HG02885 (cell line): ENCODE data around the gene TTC22.

Source experiments
- ATAC-seq: cut with Tn5 transposase; IDR thresholded peaks from one replicate; pipeline ENCODE4 v1.9.1; 2021; ENCODE audit warnings: mild to moderate bottlenecking; ENCODE audit not compliant: unreplicated experiment, poor library complexity

The TTC22 gene

GRCh38 chr1:54835131-54835898, 34.2 kb upstream of the TTC22 start:
- no peak for ATAC-seq

GRCh38 chr1:54834007-54834541, 33.0 kb upstream of the TTC22 start:
- ATAC-seq: no peak

- no peak for ATAC-seq
These were observed 32.0 kb upstream of the TTC22 start for GRCh38 chr1:54833121-54833520.

GRCh38 chr1:54826226-54826816, 25.2 kb upstream of the TTC22 start:
- ATAC-seq: no peak

- ATAC-seq: no peak
These were observed 24.6 kb upstream of the TTC22 start for GRCh38 chr1:54825696-54826095.

GRCh38 chr1:54823670-54824069, 22.5 kb upstream of the TTC22 start:
- ATAC-seq: no peak

- ATAC-seq: no peak
These were observed 18.6 kb upstream of the TTC22 start for GRCh38 chr1:54819733-54820132.

- no peak for ATAC-seq
These were observed 18.0 kb upstream of the TTC22 start for GRCh38 chr1:54819195-54819536.

GRCh38 chr1:54818461-54819194, 17.5 kb upstream of the TTC22 start:
- ATAC-seq: no peak

GRCh38 chr1:54816951-54817350, 15.8 kb upstream of the TTC22 start:
- no peak for ATAC-seq

- ATAC-seq: no peak
These were observed 15.0 kb upstream of the TTC22 start for GRCh38 chr1:54816130-54816529.

GRCh38 chr1:54815086-54815876, 14.2 kb upstream of the TTC22 start:
- no peak for ATAC-seq

- no peak for ATAC-seq
These were observed 13.4 kb upstream of the TTC22 start for GRCh38 chr1:54814571-54814970.

- ATAC-seq: no peak
These were observed 13.0 kb upstream of the TTC22 start for GRCh38 chr1:54814126-54814498.

GRCh38 chr1:54813485-54814125, 12.5 kb upstream of the TTC22 start:
- ATAC-seq: peak; percentile 32

- ATAC-seq: peak; percentile 61
These were observed 11.8 kb upstream of the TTC22 start for GRCh38 chr1:54812801-54813484.

GRCh38 chr1:54811739-54812655, 10.9 kb upstream of the TTC22 start:
- no peak for ATAC-seq

GRCh38 chr1:54811066-54811465, 9.9 kb upstream of the TTC22 start:
- no peak for ATAC-seq
